PC-3 (cell line): Measurements from ENCODE around the gene SNCA. TPM values are rescaled to one million over a fixed set of nuclear protein-coding genes. Genes with fewer than 3 reads are reported as not detected.
A peak's percentile ranks its signal among the peaks of the same experiment; 100 is the strongest.

ENCODE experiments used
- ATAC-seq: fragments of 200-7000 bp; cut with Tn5 transposase; 2 replicates; pipeline ENCODE4 v1.9.1; 2020; ENCODE audit warnings: mild to moderate bottlenecking, moderate library complexity
- BruUV-seq: library from RNA; stranded (reverse); fragments of 400-500 nt; replicated peaks from 2 replicates; lab custom pipeline; 2021; lab: Mats Ljungman, UMichigan
- CTCF ChIA-PET: fragments of 300-600 bp; sonication (Branson Sonifier 250); formaldehyde crosslinking; loops from one replicate; lab custom pipeline; 2022; ENCODE audit warnings: antibody characterized with exemption; lab: Charles Lee
- POLR2A ChIA-PET: fragments of 300-600 bp; sonication (Branson Sonifier 250); formaldehyde crosslinking; loops from one replicate; lab custom pipeline; 2022; ENCODE audit warnings: antibody characterized with exemption; ENCODE audit not compliant: unreplicated experiment; lab: Charles Lee
- DNase-seq: peaks from one replicate; pipeline ENCODE4 v3.0.0-alpha.2; 2015
- H2AFZ ChIP-seq: fragments of 300-600 bp; sonication (generic); 2 replicates; pipeline ENCODE4 v1.6.0; 2016; ENCODE audit warnings: antibody characterized with exemption, low read length
- H3F3A ChIP-seq: fragments of 300-600 bp; sonication (generic); one replicate; pipeline ENCODE4 v1.6.0; 2017; ENCODE audit warnings: antibody characterized with exemption, low read length, control low read depth, mild to moderate bottlenecking; ENCODE audit not compliant: unreplicated experiment
- H3K27ac ChIP-seq: fragments of 300-600 bp; sonication (generic); 2 replicates; pipeline ENCODE4 v1.5.1; 2016; ENCODE audit warnings: mild to moderate bottlenecking, low read length
- H3K27me3 ChIP-seq: fragments of 300-600 bp; sonication (generic); 2 replicates; pipeline ENCODE4 v1.6.1; 2016; ENCODE audit warnings: low read length, mixed read lengths
- H3K36me3 ChIP-seq: fragments of 300-600 bp; sonication (generic); 2 replicates; pipeline ENCODE4 v1.6.1; 2016; ENCODE audit warnings: low read depth, mixed run types, low read length, mixed read lengths
- H3K4me1 ChIP-seq: fragments of 300-600 bp; sonication (generic); 2 replicates; pipeline ENCODE4 v1.5.1; 2016; ENCODE audit warnings: low read length; ENCODE audit not compliant: insufficient read depth
- H3K4me2 ChIP-seq: fragments of 300-600 bp; sonication (generic); 2 replicates; pipeline ENCODE4 v1.6.0; 2016; ENCODE audit warnings: low read length
- H3K4me3 ChIP-seq: fragments of 300-600 bp; sonication (generic); 2 replicates; pipeline ENCODE4 v1.5.1; 2016; ENCODE audit warnings: mild to moderate bottlenecking, low read length, mixed read lengths
- H3K79me2 ChIP-seq: fragments of 300-600 bp; sonication (generic); 2 replicates; pipeline ENCODE4 v1.6.1; 2017; ENCODE audit warnings: low read length, mixed read lengths
- H3K9ac ChIP-seq: fragments of 300-600 bp; sonication (generic); 2 replicates; pipeline ENCODE4 v1.6.0; 2016; ENCODE audit warnings: mild to moderate bottlenecking, low read length
- H3K9me2 ChIP-seq: fragments of 300-600 bp; sonication (generic); replicated peaks from 2 replicates; pipeline ENCODE4 v1.6.1; 2016; ENCODE audit warnings: mixed run types, low read length, mixed read lengths
- H3K9me3 ChIP-seq: fragments of 300-600 bp; sonication (generic); 2 replicates; pipeline ENCODE4 v1.6.1; 2016; ENCODE audit warnings: low read length, mixed read lengths
- H4K20me1 ChIP-seq: fragments of 300-600 bp; sonication (generic); 2 replicates; pipeline ENCODE4 v1.6.1; 2016; ENCODE audit warnings: low read length, mixed read lengths
- EZH2 ChIP-seq: fragments of 300-600 bp; sonication (generic); IDR thresholded peaks from one replicate; pipeline ENCODE4 v1.6.1; 2017; ENCODE audit warnings: antibody characterized with exemption, mild to moderate bottlenecking, low read length; ENCODE audit not compliant: unreplicated experiment
- EZH2phosphoT487 ChIP-seq: fragments of 300-600 bp; sonication (generic); IDR thresholded peaks from 2 replicates; pipeline ENCODE4 v1.6.1; 2018; ENCODE audit warnings: mild to moderate bottlenecking, antibody characterized with exemption, low read length, borderline replicate concordance
- intact Hi-C: fragments of 100-400 bp; cut with micrococcal nuclease; formaldehyde crosslinking; loops from 2 replicates; pipeline ENCODE4 v1.9.0; 2023
- total RNA-seq: library from RNA; depleted of rRNA; stranded (reverse); fragments of >200 nt; gene quantifications from 2 replicates; pipeline ENCODE4 v1.2.3, GENCODE V29; 2014
- TF ChIP-seq, protein P1 (sequence below): fragments of 300-600 bp; sonication (generic); conservative IDR thresholded peaks from 2 replicates; pipeline ENCODE4 v1.5.1; 2017; ENCODE audit warnings: antibody characterized with exemption, low read depth, mild to moderate bottlenecking, low read length

The SNCA gene
- total RNA-seq, 1 experiment from 2014 or later = 1.2 TPM

DNA sequence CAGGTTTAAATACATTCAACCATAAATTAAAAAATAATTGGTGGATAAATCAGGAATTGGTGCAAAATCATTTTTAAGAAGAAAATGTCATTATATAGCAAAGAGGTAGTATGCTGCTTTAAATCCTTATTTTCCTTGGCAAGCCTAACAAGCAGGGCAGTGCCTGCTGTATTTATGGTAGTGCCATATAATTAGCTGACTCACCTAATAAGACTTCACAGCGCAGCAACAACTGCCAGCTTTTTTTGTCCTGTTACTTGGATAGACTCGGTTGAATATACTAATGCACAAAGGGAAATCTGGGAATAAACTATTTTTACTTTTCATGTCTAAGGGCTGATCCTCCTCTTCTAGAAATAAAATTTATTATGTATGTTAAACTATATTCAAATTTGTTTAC, 99.1 kb downstream of the SNCA start:
- Histone ChIP-seq H3K79me2 (no peaks in the 10 kb centered on the region), H3F3A (no peaks in the 10 kb centered on the region), H3K9me3 (no peaks in the 10 kb centered on the region), H3K36me3 (no peaks in the 10 kb centered on the region), H3K9me2 (no peaks in the 10 kb centered on the region), H4K20me1 (no peaks in the 10 kb centered on the region), H3K9ac (no peak overlapping the region), H2AFZ (no peak overlapping the region), H3K4me1 (no peaks in the 10 kb centered on the region), H3K4me2 (no peak overlapping the region), H3K27ac (no peak overlapping the region), H3K27me3 (peaks cover 26% of the 10 kb centered on the region), H3K4me3 (no peak overlapping the region)
- TF ChIP-seq, protein P1, sequence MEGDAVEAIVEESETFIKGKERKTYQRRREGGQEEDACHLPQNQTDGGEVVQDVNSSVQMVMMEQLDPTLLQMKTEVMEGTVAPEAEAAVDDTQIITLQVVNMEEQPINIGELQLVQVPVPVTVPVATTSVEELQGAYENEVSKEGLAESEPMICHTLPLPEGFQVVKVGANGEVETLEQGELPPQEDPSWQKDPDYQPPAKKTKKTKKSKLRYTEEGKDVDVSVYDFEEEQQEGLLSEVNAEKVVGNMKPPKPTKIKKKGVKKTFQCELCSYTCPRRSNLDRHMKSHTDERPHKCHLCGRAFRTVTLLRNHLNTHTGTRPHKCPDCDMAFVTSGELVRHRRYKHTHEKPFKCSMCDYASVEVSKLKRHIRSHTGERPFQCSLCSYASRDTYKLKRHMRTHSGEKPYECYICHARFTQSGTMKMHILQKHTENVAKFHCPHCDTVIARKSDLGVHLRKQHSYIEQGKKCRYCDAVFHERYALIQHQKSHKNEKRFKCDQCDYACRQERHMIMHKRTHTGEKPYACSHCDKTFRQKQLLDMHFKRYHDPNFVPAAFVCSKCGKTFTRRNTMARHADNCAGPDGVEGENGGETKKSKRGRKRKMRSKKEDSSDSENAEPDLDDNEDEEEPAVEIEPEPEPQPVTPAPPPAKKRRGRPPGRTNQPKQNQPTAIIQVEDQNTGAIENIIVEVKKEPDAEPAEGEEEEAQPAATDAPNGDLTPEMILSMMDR = no peak
- TF ChIP-seq EZH2phosphoT487 (no peak), EZH2 (no peak)
- ATAC-seq = peak; percentile 49; the same call in 1 of the 2 replicates
- DNase-seq = peak; percentile 24
- intact Hi-C loops = no loop called here
- no TSS peak for BruUV-seq
- CTCF ChIA-PET = no interaction called here
- POLR2A ChIA-PET = no interaction called here

DNA sequence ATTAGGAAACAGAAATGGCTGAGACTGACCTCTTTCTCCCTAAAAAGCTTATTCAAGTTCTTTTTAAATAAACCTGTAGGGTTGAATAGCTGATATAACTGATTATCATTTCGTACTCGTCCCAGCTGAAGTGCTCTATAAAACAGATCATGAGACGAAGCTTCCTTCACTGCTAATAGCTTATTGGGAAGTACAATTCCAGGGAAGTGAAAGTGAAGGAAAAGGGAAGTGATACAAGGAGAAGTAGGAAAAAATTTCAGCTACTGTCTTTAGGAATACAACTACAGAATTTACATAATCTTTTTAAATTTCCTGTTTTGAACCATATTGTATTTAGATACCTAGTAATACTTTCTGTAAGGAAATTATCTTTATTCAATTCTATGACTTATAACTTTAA, 103.0 kb downstream of the SNCA start:
- no TSS peak for BruUV-seq
- ChIA-PET POLR2A (no interaction called here), CTCF (no interaction called here)
- Histone ChIP-seq H3K36me3 (no peaks in the 10 kb centered on the region), H3K4me3 (no peak overlapping the region), H3F3A (no peaks in the 10 kb centered on the region), H4K20me1 (no peaks in the 10 kb centered on the region), H3K4me1 (no peaks in the 10 kb centered on the region), H3K4me2 (no peak overlapping the region), H2AFZ (no peak overlapping the region), H3K27ac (no peak overlapping the region), H3K9ac (no peak overlapping the region), H3K79me2 (no peaks in the 10 kb centered on the region), H3K27me3 (peaks cover 8% of the 10 kb centered on the region), H3K9me3 (no peaks in the 10 kb centered on the region), H3K9me2 (no peaks in the 10 kb centered on the region)
- TF ChIP-seq, protein P1 = no peak
- TF ChIP-seq EZH2phosphoT487 (no peak), EZH2 (no peak)
- DNase-seq (no peak), ATAC-seq (no peak)
- intact Hi-C loops = no loop called here

DNA sequence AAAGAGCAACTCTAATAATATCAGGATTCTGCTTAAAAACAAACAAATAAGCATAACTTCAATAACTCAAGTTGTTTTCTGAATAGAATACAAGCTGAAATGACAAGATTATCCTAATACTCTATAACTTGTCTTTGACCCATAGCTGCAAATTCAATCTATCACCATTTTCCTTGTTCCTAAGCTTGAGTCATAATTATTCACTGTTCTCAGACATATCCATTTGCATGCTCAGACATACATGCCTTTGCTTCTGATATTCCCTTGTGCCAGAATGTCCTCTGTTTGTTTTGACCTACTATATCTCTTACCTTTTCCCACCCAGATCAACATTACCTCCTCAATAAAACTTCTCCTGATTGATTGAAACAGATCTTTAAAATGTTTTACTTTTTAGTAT, 109.7 kb downstream of the SNCA start:
- Histone ChIP-seq H3K4me2 (no peak overlapping the region), H2AFZ (no peak overlapping the region), H3K36me3 (no peaks in the 10 kb centered on the region), H3K27ac (no peak overlapping the region), H3K9ac (no peak overlapping the region), H3F3A (no peaks in the 10 kb centered on the region), H3K9me3 (no peaks in the 10 kb centered on the region), H4K20me1 (no peaks in the 10 kb centered on the region), H3K27me3 (peaks cover 29% of the 10 kb centered on the region), H3K4me3 (no peak overlapping the region), H3K9me2 (no peaks in the 10 kb centered on the region), H3K4me1 (no peaks in the 10 kb centered on the region), H3K79me2 (no peaks in the 10 kb centered on the region)
- ATAC-seq = no peak
- no peak for DNase-seq
- ChIA-PET POLR2A (no interaction called here), CTCF (no interaction called here)
- no peak for TF ChIP-seq EZH2
- TF ChIP-seq, protein P1 = no peak
- no peak for TF ChIP-seq EZH2phosphoT487
- intact Hi-C loops = no loop called here
- no TSS peak for BruUV-seq
